PC-9 (cell line): ENCODE results near the gene CCDC167. TPM values are rescaled to one million over a fixed set of nuclear protein-coding genes. Genes with fewer than 3 reads are reported as not detected.

Source experiments
- Bru-seq: library from RNA; stranded (reverse); fragments of 400-500 nt; gene quantifications from one replicate; lab custom pipeline; 2021; lab: Mats Ljungman, UMichigan
- BruChase-seq, 2 experiments: library from RNA; stranded (reverse); fragments of 400-500 nt; gene quantifications; one replicate each; lab custom pipeline; 2021; lab: Mats Ljungman, UMichigan
- BruUV-seq: library from RNA; stranded (reverse); fragments of 400-500 nt; replicated peaks from 2 replicates; lab custom pipeline; 2021; lab: Mats Ljungman, UMichigan
- CTCF ChIA-PET: fragments of 300-600 bp; sonication (Branson Sonifier 250); formaldehyde crosslinking; loops from one replicate; lab custom pipeline; 2022; ENCODE audit warnings: antibody characterized with exemption; lab: Charles Lee
- POLR2A ChIA-PET: fragments of 300-600 bp; sonication (Branson Sonifier 250); formaldehyde crosslinking; loops from one replicate; lab custom pipeline; 2022; ENCODE audit warnings: antibody characterized with exemption; ENCODE audit not compliant: unreplicated experiment; lab: Charles Lee
- DNase-seq, 2 experiments: peaks; one replicate each; pipeline versions ENCODE4 v3.0.0 to v3.0.0-alpha.2; 2015 to 2022; ENCODE audit warnings: mixed read lengths in 1 of 2
- H2AFZ ChIP-seq: fragments of 200-600 bp; sonication (generic); 2 replicates; pipeline ENCODE4 v1.8.1; 2017; ENCODE audit warnings: antibody characterized with exemption
- H3F3A ChIP-seq: fragments of 200-600 bp; sonication (generic); 2 replicates; pipeline ENCODE4 v1.8.1; 2017; ENCODE audit warnings: antibody characterized with exemption, mild to moderate bottlenecking, low read depth; ENCODE audit not compliant: insufficient read depth
- H3K27ac ChIP-seq: fragments of 200-600 bp; sonication (generic); 2 replicates; pipeline ENCODE4 v1.6.1; 2016; ENCODE audit warnings: mixed run types
- H3K27me3 ChIP-seq: fragments of 200-600 bp; sonication (generic); 2 replicates; pipeline ENCODE4 v1.6.1; 2016; ENCODE audit warnings: low read depth, mixed run types; ENCODE audit not compliant: insufficient read depth
- H3K36me3 ChIP-seq: fragments of 200-600 bp; sonication (generic); 2 replicates; pipeline ENCODE4 v1.6.1; 2016; ENCODE audit warnings: low read depth, mixed run types
- H3K4me1 ChIP-seq: fragments of 200-600 bp; sonication (generic); replicated peaks from 2 replicates; pipeline ENCODE4 v1.6.1; 2016; ENCODE audit warnings: mixed run types; ENCODE audit not compliant: insufficient read depth
- H3K4me2 ChIP-seq: fragments of 200-600 bp; sonication (generic); 2 replicates; pipeline ENCODE4 v1.6.1; 2017; ENCODE audit warnings: mixed run types
- H3K4me3 ChIP-seq: fragments of 200-600 bp; sonication (generic); 2 replicates; pipeline ENCODE4 v1.6.1; 2016; ENCODE audit warnings: mixed run types
- H3K79me2 ChIP-seq: fragments of 200-600 bp; sonication (generic); 2 replicates; pipeline ENCODE4 v1.6.1; 2017; ENCODE audit warnings: low read depth, mixed run types
- H3K9me2 ChIP-seq: fragments of 200-600 bp; sonication (generic); 2 replicates; pipeline ENCODE4 v1.8.1; 2017; ENCODE audit warnings: mild to moderate bottlenecking; ENCODE audit not compliant: insufficient read depth
- H3K9me3 ChIP-seq: fragments of 200-600 bp; sonication (generic); 2 replicates; pipeline ENCODE4 v1.8.1; 2016; ENCODE audit warnings: low read depth; ENCODE audit not compliant: insufficient read depth
- H4K20me1 ChIP-seq: fragments of 200-600 bp; sonication (generic); 2 replicates; pipeline ENCODE4 v1.8.1; 2017; ENCODE audit not compliant: insufficient read depth
- EZH2 ChIP-seq: fragments of 200-600 bp; sonication (generic); IDR thresholded peaks from 2 replicates; pipeline ENCODE4 v1.8.0; 2017; ENCODE audit warnings: antibody characterized with exemption, low read depth
- intact Hi-C: fragments of 100-400 bp; cut with micrococcal nuclease; formaldehyde crosslinking; loops from one replicate; pipeline ENCODE4 v1.10.0; 2022; ENCODE audit not compliant: unreplicated experiment
- long read RNA-seq: library from polyadenylated mRNA; stranded (forward); transcript quantifications from one replicate; pipeline ENCODE4 v2.0.0, GENCODE V29; 2022
- total RNA-seq: library from RNA; stranded (reverse); gene quantifications from 2 replicates; pipeline ENCODE4 v1.2.3, GENCODE V29; 2021
- TF ChIP-seq, protein P1 (sequence below): fragments of 200-600 bp; sonication (generic); conservative IDR thresholded peaks from 2 replicates; pipeline ENCODE4 v1.6.1; 2017; ENCODE audit warnings: mixed run types, antibody characterized with exemption, mild to moderate bottlenecking, moderate library complexity

Gene CCDC167
- total RNA-seq (29.4 and 33.5 TPM in 2 replicates), Bru-seq, nascent RNA (percentile 47 among the genes with signal in this experiment), BruChase-seq, experiment 1, labeled RNA remaining after a 2-hour chase (percentile 47 among the genes with signal in this experiment), BruChase-seq, experiment 2, labeled RNA remaining after a 6-hour chase (percentile 44 among the genes with signal in this experiment)
- long read RNA-seq, transcript CCDC167-201 (4 exons, 619 nt): major isoform, 86 of 87 reads
- long read RNA-seq, partial matches to known transcripts: 0 of 87 reads
- long read RNA-seq, other reads (novel, unspliced or antisense): 1 of 87 reads

DNA sequence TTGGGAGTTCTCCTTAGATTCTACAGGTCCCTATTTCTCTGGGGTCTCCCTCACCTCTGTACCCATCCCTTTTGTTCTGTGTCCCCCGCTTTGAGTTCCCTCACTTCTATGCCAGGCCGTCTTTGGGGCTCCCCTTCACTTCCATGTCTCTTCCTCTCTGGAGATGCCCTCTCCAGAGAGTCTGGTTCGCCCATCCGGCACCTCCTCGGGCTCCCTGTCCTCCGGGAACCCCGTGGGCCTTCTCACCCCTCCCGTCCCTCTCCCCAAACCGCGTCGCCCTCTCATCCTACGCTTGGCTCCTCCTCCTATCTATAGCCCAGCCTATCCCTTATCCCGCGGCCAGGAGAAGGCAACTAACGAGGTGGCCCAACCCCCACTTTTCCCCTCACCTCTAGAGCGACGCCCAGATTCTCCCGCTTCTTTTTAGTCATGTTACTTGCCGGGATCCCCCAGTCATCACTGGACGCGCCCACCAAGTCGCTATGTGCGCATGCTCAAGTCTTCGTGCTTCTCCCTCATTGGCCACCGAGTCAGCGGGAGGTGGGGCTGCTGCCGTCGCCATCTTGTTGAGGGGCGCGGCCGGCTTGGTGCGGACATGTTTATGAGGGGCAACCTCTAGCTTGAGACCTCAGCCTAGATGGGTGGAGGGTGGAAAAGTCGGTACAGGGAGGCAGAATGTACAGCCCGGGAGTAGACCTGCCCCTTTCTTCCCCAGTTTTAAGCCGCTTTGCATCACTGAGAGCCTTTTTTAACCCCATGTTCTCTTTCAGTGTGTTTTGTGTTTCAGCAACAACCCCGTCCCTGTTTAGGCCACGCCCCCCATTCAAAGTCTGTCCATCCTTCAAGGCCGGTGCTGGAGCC, at the start of gene CCDC167:
Gene CCDC167 (minus strand): TSS at position 461 of the 861 bp plus-strand sequence. CDS start 30 bp downstream, at position 431.
- no peaks in the 10 kb centered on the region for H3K9me2 ChIP-seq
- H3K4me1 ChIP-seq: 0 out of 2 replicates have a peak, but pooled peaks cover 6% of the 10 kb centered on the region
- H3K79me2 ChIP-seq: no peaks in the 10 kb centered on the region
- H3F3A ChIP-seq: no peaks in the 10 kb centered on the region; the same call in 1 of the 2 replicates
- BruUV-seq: no TSS peak
- CTCF ChIA-PET: no interaction called here
- POLR2A ChIA-PET: no interaction called here
- no peaks in the 10 kb centered on the region; the same call in 1 of the 2 replicates for H3K27me3 ChIP-seq
- no peaks in the 10 kb centered on the region for H4K20me1 ChIP-seq
- H2AFZ ChIP-seq: peak within 1 kb of the TSS; percentile 87
- TF ChIP-seq, protein P1, sequence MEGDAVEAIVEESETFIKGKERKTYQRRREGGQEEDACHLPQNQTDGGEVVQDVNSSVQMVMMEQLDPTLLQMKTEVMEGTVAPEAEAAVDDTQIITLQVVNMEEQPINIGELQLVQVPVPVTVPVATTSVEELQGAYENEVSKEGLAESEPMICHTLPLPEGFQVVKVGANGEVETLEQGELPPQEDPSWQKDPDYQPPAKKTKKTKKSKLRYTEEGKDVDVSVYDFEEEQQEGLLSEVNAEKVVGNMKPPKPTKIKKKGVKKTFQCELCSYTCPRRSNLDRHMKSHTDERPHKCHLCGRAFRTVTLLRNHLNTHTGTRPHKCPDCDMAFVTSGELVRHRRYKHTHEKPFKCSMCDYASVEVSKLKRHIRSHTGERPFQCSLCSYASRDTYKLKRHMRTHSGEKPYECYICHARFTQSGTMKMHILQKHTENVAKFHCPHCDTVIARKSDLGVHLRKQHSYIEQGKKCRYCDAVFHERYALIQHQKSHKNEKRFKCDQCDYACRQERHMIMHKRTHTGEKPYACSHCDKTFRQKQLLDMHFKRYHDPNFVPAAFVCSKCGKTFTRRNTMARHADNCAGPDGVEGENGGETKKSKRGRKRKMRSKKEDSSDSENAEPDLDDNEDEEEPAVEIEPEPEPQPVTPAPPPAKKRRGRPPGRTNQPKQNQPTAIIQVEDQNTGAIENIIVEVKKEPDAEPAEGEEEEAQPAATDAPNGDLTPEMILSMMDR: no peak
- no peak for TF ChIP-seq EZH2
- H3K36me3 ChIP-seq: no peaks in the 10 kb centered on the region
- H3K4me2 ChIP-seq: peak within 1 kb of the TSS; percentile 80
- H3K27ac ChIP-seq: peak within 1 kb of the TSS; percentile 20; the same call in 1 of the 2 replicates
- no peaks in the 10 kb centered on the region for H3K9me3 ChIP-seq
- intact Hi-C loops: no loop called here
- peak within 1 kb of the TSS; percentile 62 for H3K4me3 ChIP-seq
- peak; percentile 93 to 97 for DNase-seq

DNA sequence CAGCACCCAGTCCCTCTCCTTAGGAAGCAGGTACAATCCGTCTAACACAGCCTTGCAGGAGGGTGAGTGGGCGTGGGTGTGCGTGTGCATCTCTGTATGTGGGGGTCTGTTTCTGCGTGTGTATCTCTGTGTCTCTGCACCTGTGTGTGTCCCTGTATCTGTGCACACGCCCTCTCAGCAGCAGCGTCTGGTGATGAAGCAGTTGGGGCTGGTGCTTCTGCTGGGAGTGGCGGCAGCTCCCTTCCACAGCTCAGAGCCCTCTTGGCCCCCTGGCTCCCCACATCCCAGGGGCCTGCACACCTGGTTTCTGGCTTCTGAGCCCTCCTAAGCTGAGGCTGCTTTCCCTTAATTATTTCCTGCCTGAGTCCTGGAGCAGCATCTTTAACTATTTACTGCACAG, 49.5 kb upstream of the CCDC167 start:
- Histone ChIP-seq H3K4me3 (no peak overlapping the region), H3K4me2 (no peak overlapping the region), H3K36me3 (no peaks in the 10 kb centered on the region), H3K9me3 (no peaks in the 10 kb centered on the region), H4K20me1 (no peaks in the 10 kb centered on the region), H3K79me2 (no peaks in the 10 kb centered on the region), H3K27me3 (no peaks in the 10 kb centered on the region), H3K9me2 (no peaks in the 10 kb centered on the region), H3K4me1 (peaks cover 45% of the 10 kb centered on the region), H2AFZ (no peak overlapping the region), H3F3A (peaks cover 8% of the 10 kb centered on the region; the same call in 1 of the 2 replicates), H3K27ac (no peak overlapping the region)
- intact Hi-C loops: no loop called here
- no peak for TF ChIP-seq EZH2
- TF ChIP-seq, protein P1: no peak
- BruUV-seq: no TSS peak
- no peak for DNase-seq
- ChIA-PET CTCF (no interaction called here), POLR2A (no interaction called here)

DNA sequence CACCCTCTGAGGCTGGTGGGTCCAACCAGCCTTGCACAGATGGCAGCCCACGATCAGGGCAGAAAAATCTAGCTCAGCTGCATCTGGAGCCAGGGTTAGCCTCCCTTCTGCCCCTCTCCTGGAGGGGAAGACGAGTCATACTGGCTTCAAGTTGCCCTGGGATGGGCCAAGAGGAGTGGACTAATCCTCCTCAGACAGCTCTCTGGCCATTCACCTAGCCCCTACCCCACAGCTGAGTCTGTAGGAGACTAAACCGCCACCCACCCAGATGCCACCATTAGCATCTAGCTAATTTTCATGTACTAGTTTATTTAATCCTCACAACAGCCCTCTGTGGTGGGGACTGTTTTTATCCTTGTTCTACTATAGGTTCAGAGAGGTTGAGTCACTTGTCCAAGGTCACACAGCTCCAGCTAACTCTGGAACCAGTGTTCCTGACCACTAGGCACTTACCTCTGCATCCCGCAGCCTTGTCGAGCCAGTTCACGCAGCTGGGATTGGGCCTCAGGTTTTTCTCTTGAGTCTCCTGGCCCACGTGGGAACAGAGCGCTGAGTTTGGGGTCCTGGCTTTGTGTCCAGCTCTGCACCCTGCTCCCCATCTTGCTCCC, 48.5 kb upstream of the CCDC167 start:
- peaks cover 36% of the 10 kb centered on the region for H3K4me1 ChIP-seq
- CTCF ChIA-PET: no interaction called here
- no peaks in the 10 kb centered on the region for H3K9me2 ChIP-seq
- no peaks in the 10 kb centered on the region for H4K20me1 ChIP-seq
- H3K27me3 ChIP-seq: no peaks in the 10 kb centered on the region
- no TSS peak for BruUV-seq
- no peak overlapping the region for H3K4me2 ChIP-seq
- intact Hi-C loops: no loop called here
- no peak overlapping the region for H3K4me3 ChIP-seq
- H3K79me2 ChIP-seq: no peaks in the 10 kb centered on the region
- no peak overlapping the region for H3K27ac ChIP-seq
- DNase-seq: no peak
- no peaks in the 10 kb centered on the region for H3K9me3 ChIP-seq
- TF ChIP-seq, protein P1: no peak
- TF ChIP-seq EZH2: no peak
- POLR2A ChIA-PET: interaction anchor here (0.6 kb wide), 1 partner anchor 10 kb away, joined by 5 read pairs; no protein-coding TSS in a partner anchor
- H2AFZ ChIP-seq: no peak overlapping the region
- H3K36me3 ChIP-seq: no peaks in the 10 kb centered on the region
- H3F3A ChIP-seq: peaks cover 5% of the 10 kb centered on the region; the same call in 1 of the 2 replicates
